ENCODE data around the gene ERCC3. TPM values are rescaled to one million over a fixed set of nuclear protein-coding genes. Genes with fewer than 3 reads are reported as not detected.
A peak's percentile ranks its signal among the peaks of the same experiment; 100 is the strongest.

Gene ERCC3
- total RNA-seq, 2 experiments from 2014 or later: 43.7 to 43.9 TPM

GRCh38 chr2:127326289-127326945 lies 32.5 kb upstream of the ERCC3 start:
- ATAC-seq (no peak), DNase-seq (no peak)
- Mint-ChIP-seq H3K36me3 (ENCODE audit: low read depth) (peaks cover 27% of the 10 kb centered on the region), H3K9me3 (no peaks in the 10 kb centered on the region), H3K27ac (no peak overlapping the region), H3K4me3 (no peak overlapping the region), H3K4me1 (ENCODE audit: low read depth) (no peaks in the 10 kb centered on the region), H3K27me3 (no peaks in the 10 kb centered on the region)
- ChIA-PET POLR2A (no interaction called here), CTCF (interaction anchor here (0.6 kb wide), 1 partner anchor 16 kb away, joined by 3 read pairs; no protein-coding TSS in a partner anchor)
- intact Hi-C loops (cut with micrococcal nuclease): loop anchor here (10.0 kb wide), 1 partner anchor 158 kb away; no protein-coding TSS in a partner anchor
- no peak for TF ChIP-seq CTCF (IDR thresholded peaks at IDR 0.05)

GRCh38 chr2:127324635-127325034 lies 30.7 kb upstream of the ERCC3 start:
- no peak for ATAC-seq
- Mint-ChIP-seq H3K27me3 (no peaks in the 10 kb centered on the region), H3K27ac (no peak overlapping the region), H3K4me3 (no peak overlapping the region), H3K36me3 (ENCODE audit: low read depth) (peaks cover 37% of the 10 kb centered on the region), H3K9me3 (peaks cover 8% of the 10 kb centered on the region), H3K4me1 (ENCODE audit: low read depth) (peaks cover 6% of the 10 kb centered on the region)
- ChIA-PET CTCF (interaction anchor here (0.7 to 2.8 kb wide), 12 partner anchors 8 to 184 kb away, joined by 3 to 24 read pairs (median 4); no protein-coding TSS in a partner anchor), POLR2A (interaction anchor here (0.9 kb wide), 1 partner anchor 40 kb away, joined by 3 read pairs; no protein-coding TSS in a partner anchor)
- TF ChIP-seq CTCF (IDR thresholded peaks at IDR 0.05): peak; percentile 55
- DNase-seq: no peak
- intact Hi-C loops (cut with micrococcal nuclease): loop anchor here (10.0 kb wide), 1 partner anchor 160 kb away; no protein-coding TSS in a partner anchor

- Mint-ChIP-seq H3K27me3 (no peaks in the 10 kb centered on the region), H3K9me3 (peaks cover 8% of the 10 kb centered on the region), H3K27ac (no peak overlapping the region), H3K4me3 (no peak overlapping the region), H3K4me1 (ENCODE audit: low read depth) (peaks cover 6% of the 10 kb centered on the region), H3K36me3 (ENCODE audit: low read depth) (peaks cover 55% of the 10 kb centered on the region)
- intact Hi-C loops (cut with micrococcal nuclease): loop anchor here (10.0 kb wide), 1 partner anchor 163 kb away; no protein-coding TSS in a partner anchor
- DNase-seq: no peak
- ChIA-PET CTCF (interaction anchor here (1.3 kb wide), 1 partner anchor 157 kb away, joined by 3 read pairs; no protein-coding TSS in a partner anchor), POLR2A (no interaction called here)
- TF ChIP-seq CTCF (IDR thresholded peaks at IDR 0.05): no peak
- no peak for ATAC-seq
These were observed 27.4 kb upstream of the ERCC3 start for GRCh38 chr2:127321303-127321702.

GRCh38 chr2:127320586-127321275 lies 26.8 kb upstream of the ERCC3 start:
- H3K27ac Mint-ChIP-seq: no peak overlapping the region
- intact Hi-C loops (cut with micrococcal nuclease): loop anchor here (10.0 kb wide), 1 partner anchor 164 kb away; no protein-coding TSS in a partner anchor

More at GRCh38 chr2:127320586-127321275, 26.8 kb upstream of the ERCC3 start:
- H3K27me3 Mint-ChIP-seq: no peaks in the 10 kb centered on the region
- H3K36me3 Mint-ChIP-seq (ENCODE audit: low read depth): peaks cover 53% of the 10 kb centered on the region
- ATAC-seq: no peak
- POLR2A ChIA-PET: no interaction called here
- peaks cover 8% of the 10 kb centered on the region for H3K9me3 Mint-ChIP-seq
- no peak for DNase-seq
- no peak for TF ChIP-seq CTCF (IDR thresholded peaks at IDR 0.05)
- peaks cover 6% of the 10 kb centered on the region for H3K4me1 Mint-ChIP-seq (ENCODE audit: low read depth)
- H3K4me3 Mint-ChIP-seq: no peak overlapping the region
- CTCF ChIA-PET: interaction anchor here (0.7 to 1.3 kb wide), 2 partner anchors 98 to 158 kb away, joined by 3 read pairs; no protein-coding TSS in a partner anchor

Measured in activated CD8-positive, alpha-beta T cell treated with anti-CD3 and anti-CD28 coated beads for 36 hours (primary cell).